ENCODE results near the gene CCDC122.

DNA sequence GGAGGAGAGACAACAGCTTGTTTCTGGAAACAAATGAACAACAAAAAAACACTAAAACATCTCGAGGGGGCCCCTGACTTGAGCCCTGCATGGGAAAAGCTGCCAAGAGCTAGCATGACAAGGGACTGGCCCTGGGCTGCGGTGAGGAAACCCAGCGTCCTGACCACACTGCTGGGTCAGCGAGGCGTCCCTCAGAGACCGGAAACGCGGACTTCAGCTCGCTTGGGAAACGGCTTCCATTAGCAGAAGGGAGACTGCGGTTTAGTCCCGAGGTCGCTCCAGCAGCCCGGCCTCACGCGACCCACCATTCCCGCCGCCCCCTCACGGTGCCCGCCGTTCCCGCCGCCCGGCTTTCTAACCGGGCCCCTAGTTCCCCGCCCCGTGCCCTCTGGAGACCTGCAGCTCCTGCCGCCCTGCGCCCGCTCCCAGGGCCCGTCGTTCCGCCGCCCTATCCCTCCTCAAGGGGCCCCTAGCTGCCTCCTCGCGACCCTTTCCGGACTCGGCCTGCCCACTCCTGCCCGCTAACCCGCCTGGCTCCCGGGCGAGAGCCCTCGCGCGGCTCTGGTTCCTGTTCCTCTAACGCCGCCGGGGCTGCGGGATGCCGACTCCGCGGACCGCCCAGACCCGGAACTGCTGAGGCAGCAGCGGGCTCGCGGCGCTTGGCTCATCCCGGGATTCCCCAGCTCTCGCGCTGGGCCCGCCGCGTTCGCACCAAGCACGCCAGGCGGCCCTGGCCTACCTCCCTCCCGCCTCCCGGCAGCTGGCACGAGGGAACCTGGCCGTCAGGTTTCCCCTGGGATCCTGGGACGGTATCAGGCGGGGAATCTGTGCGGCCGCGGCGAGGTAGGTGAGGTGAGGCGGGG, at the start of gene CCDC122:
- TF ChIP-seq, protein P1, sequence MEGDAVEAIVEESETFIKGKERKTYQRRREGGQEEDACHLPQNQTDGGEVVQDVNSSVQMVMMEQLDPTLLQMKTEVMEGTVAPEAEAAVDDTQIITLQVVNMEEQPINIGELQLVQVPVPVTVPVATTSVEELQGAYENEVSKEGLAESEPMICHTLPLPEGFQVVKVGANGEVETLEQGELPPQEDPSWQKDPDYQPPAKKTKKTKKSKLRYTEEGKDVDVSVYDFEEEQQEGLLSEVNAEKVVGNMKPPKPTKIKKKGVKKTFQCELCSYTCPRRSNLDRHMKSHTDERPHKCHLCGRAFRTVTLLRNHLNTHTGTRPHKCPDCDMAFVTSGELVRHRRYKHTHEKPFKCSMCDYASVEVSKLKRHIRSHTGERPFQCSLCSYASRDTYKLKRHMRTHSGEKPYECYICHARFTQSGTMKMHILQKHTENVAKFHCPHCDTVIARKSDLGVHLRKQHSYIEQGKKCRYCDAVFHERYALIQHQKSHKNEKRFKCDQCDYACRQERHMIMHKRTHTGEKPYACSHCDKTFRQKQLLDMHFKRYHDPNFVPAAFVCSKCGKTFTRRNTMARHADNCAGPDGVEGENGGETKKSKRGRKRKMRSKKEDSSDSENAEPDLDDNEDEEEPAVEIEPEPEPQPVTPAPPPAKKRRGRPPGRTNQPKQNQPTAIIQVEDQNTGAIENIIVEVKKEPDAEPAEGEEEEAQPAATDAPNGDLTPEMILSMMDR (conservative IDR thresholded peaks at IDR 0.05): no peak
- peak; percentile 82 for TF ChIP-seq ZFX (IDR thresholded peaks at IDR 0.05)

Data from C4-2B (cell line).